Measurements from ENCODE around the gene ALKBH5.

The ALKBH5 gene

DNA sequence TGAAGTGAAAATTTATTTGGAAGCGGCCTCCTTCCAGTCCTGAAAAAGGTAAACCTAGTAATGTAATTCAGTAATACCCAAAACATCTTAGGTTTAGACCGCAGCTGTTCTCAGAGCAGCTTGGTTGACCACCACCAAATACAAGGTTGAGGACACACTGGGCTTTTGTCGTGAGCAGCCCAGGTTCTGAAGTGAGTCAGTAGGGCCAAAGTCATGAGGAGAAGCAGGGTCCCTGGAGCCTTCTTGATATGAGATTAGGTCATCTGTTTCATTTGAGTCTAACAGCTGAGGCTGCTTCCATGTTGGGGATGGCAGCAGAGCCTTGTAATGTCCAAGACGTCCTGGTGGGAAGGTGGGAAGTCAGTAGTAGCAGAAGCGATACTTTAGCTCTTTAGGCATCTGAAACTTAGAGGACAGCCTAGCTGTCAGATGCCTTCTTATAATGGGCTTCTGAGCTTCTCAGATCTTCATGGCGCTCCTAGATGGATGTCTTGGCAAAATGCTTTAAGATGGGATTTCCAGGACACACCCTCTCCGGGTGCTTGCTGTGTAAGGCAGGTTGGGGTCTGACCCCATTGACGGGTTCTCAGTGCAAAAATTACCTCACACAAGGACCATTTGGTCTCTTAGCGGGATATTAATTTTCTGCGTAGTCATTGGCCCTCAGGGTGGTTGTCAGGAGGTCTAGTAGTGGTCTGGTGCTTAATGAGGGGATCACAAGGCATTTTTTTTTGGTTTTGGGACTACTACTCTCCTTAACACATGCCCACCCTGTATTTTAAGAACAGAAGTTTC lies 2.4 kb downstream of the ALKBH5 start:
- Histone ChIP-seq H3K27me3 (ENCODE audit: insufficient read depth, insufficient read length) (no peaks in the 10 kb centered on the region), H3K4me3 (ENCODE audit: insufficient read length, low read depth) (peak overlapping the region; percentile 41), H3K4me1 (ENCODE audit: insufficient read depth, insufficient read length) (peaks cover 5% of the 10 kb centered on the region), H3K9ac (ENCODE audit: insufficient read length, low read depth) (peak overlapping the region; percentile 72), H3K9me3 (ENCODE audit: insufficient read depth, low read length) (no peaks in the 10 kb centered on the region), H3K36me3 (ENCODE audit: insufficient read depth, insufficient read length, low read length) (peaks cover 47% of the 10 kb centered on the region)
- DNase-seq (ENCODE audit: low read depth, low spot score), result no peak
- TF ChIP-seq SUZ12 (IDR thresholded peaks at IDR 0.05; ENCODE audit: extremely low read depth, insufficient read depth, insufficient read length) (no peak), ZNF274 (IDR thresholded peaks at IDR 0.05; ENCODE audit: low read depth, low read length) (no peak), YY1 (IDR thresholded peaks at IDR 0.05; ENCODE audit: insufficient read depth, insufficient read length) (no peak)

DNA sequence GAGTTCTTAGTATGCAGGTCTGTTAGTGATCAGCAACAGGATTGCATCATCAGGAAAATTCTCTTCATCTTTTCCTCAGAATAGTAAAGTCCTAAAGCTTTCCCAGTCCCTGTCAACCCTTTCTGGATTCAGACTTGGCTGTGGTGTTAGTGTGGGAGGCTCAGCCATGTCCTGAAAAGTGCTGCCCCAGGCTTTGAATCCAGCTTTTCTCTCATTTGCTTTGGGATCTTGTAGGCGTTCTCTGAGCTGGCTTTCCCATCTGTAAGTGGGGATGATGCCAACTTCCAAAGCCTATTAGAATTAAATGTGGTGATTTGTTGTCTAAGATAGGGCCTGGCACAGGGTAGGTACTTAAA lies 3.0 kb downstream of the ALKBH5 start:
- no peak for DNase-seq (ENCODE audit: low read depth, low spot score)
- H3K4me1 ChIP-seq (ENCODE audit: insufficient read depth, insufficient read length), result peaks cover 7% of the 10 kb centered on the region
- H3K9me3 ChIP-seq (ENCODE audit: insufficient read depth, low read length), result no peaks in the 10 kb centered on the region
- peak overlapping the region; percentile 66 for H3K9ac ChIP-seq (ENCODE audit: insufficient read length, low read depth)
- peak overlapping the region; percentile 31 for H3K4me3 ChIP-seq (ENCODE audit: insufficient read length, low read depth)
- H3K36me3 ChIP-seq (ENCODE audit: insufficient read depth, insufficient read length, low read length), result peaks cover 53% of the 10 kb centered on the region
- TF ChIP-seq ZNF274 (IDR thresholded peaks at IDR 0.05; ENCODE audit: low read depth, low read length) (no peak), SUZ12 (IDR thresholded peaks at IDR 0.05; ENCODE audit: extremely low read depth, insufficient read depth, insufficient read length) (no peak), YY1 (IDR thresholded peaks at IDR 0.05; ENCODE audit: insufficient read depth, insufficient read length) (no peak)
- no peaks in the 10 kb centered on the region for H3K27me3 ChIP-seq (ENCODE audit: insufficient read depth, insufficient read length)

- Histone ChIP-seq H3K9me3 (ENCODE audit: insufficient read depth, low read length) (no peaks in the 10 kb centered on the region), H3K4me1 (ENCODE audit: insufficient read depth, insufficient read length) (peaks cover 5% of the 10 kb centered on the region), H3K4me3 (ENCODE audit: insufficient read length, low read depth) (peak overlapping the region; percentile 31), H3K36me3 (ENCODE audit: insufficient read depth, insufficient read length, low read length) (peaks cover 59% of the 10 kb centered on the region), H3K27me3 (ENCODE audit: insufficient read depth, insufficient read length) (no peaks in the 10 kb centered on the region), H3K9ac (ENCODE audit: insufficient read length, low read depth) (no peak overlapping the region)
- DNase-seq (ENCODE audit: low read depth, low spot score), result no peak
- no peak for TF ChIP-seq ZNF274 (IDR thresholded peaks at IDR 0.05; ENCODE audit: low read depth, low read length)
- no peak for TF ChIP-seq YY1 (IDR thresholded peaks at IDR 0.05; ENCODE audit: insufficient read depth, insufficient read length)
- no peak for TF ChIP-seq SUZ12 (IDR thresholded peaks at IDR 0.05; ENCODE audit: extremely low read depth, insufficient read depth, insufficient read length)
These were observed 3.6 kb downstream of the ALKBH5 start for GRCh38 chr17:18187226-18187625.

DNA sequence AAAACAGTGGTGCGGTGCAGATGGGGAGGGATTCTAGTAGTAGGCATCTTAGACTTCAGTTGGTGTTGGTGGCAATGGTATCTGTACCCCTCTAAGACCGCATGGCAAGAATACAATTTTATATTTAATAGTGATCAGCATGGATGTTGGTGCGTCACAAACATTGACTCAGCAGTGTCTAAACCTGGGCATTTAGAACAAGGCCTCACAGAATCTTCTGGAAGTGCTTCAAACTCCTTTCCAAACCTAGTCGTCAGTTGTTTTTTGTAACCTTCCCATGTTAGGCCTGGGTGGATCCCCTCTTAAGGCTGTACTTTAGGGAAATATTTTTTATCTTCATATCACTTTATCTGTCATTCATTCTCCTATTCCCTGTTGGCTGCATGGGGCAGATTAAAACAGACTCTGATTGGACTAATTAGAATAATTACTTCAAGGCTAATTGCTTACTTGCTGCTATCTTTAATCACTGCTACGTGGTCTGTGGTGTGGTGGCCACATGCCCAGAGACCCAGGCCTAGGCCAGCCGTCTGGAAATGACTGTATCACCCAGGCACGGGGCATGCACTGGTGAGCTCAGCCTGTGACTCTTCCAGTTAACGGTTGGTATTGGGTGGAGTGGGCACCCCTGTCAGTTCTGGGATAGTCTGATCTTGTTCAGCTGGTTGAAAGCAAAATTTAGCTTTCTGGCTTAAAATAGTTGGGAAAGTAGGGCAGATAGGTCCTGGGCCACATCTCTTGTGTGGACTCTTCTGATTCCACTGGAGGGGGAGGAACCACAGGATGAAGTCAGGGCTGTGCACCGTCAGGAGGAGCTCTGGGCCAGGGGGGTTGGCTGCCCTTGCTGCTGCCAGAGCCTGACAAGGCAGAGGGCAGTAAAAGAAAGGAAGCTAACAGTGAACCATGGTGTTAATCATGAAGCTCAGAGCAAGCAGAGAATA lies 4.5 kb downstream of the ALKBH5 start:
- Histone ChIP-seq H3K27me3 (ENCODE audit: insufficient read depth, insufficient read length) (no peaks in the 10 kb centered on the region), H3K4me3 (ENCODE audit: insufficient read length, low read depth) (no peak overlapping the region), H3K36me3 (ENCODE audit: insufficient read depth, insufficient read length, low read length) (peaks cover 64% of the 10 kb centered on the region), H3K9ac (ENCODE audit: insufficient read length, low read depth) (no peak overlapping the region), H3K4me1 (ENCODE audit: insufficient read depth, insufficient read length) (peaks cover 5% of the 10 kb centered on the region), H3K9me3 (ENCODE audit: insufficient read depth, low read length) (no peaks in the 10 kb centered on the region)
- no peak for DNase-seq (ENCODE audit: low read depth, low spot score)
- TF ChIP-seq SUZ12 (IDR thresholded peaks at IDR 0.05; ENCODE audit: extremely low read depth, insufficient read depth, insufficient read length), result no peak

DNA sequence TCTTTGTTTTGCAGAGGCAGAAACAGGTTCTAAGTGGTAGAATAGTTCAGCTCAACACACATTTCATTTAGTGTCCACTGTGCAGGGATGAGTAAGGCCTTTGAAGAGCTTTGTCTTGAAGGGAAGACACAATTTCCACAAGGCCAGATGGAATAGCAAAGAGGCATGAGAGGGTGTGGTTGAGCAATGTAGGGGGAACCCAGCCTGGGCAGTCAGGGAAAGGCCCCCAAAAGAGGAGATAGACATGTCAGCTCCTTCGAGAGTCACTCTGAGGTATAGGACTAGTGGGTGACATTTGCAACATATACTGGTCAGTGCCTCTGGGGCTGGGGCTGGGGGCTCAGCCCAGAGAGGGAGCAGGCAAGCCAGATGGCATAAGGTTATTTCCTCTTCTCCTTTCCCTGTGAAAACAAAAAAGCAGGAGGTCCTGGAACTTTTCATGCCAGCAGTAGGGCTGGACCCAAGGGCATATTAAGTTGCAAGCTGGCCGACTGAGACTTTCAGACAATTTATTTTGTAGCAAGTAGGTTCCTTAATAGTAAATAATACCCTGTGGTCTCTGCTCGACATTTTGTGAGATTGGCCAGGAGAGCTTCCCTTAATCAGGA lies 7.1 kb downstream of the ALKBH5 start:
- Histone ChIP-seq H3K4me1 (ENCODE audit: insufficient read depth, insufficient read length) (peaks cover 5% of the 10 kb centered on the region), H3K9me3 (ENCODE audit: insufficient read depth, low read length) (no peaks in the 10 kb centered on the region), H3K36me3 (ENCODE audit: insufficient read depth, insufficient read length, low read length) (peaks cover 79% of the 10 kb centered on the region), H3K4me3 (ENCODE audit: insufficient read length, low read depth) (no peak overlapping the region), H3K9ac (ENCODE audit: insufficient read length, low read depth) (no peak overlapping the region), H3K27me3 (ENCODE audit: insufficient read depth, insufficient read length) (no peaks in the 10 kb centered on the region)
- TF ChIP-seq ZNF274 (IDR thresholded peaks at IDR 0.05; ENCODE audit: low read depth, low read length) (no peak), YY1 (IDR thresholded peaks at IDR 0.05; ENCODE audit: insufficient read depth, insufficient read length) (no peak), SUZ12 (IDR thresholded peaks at IDR 0.05; ENCODE audit: extremely low read depth, insufficient read depth, insufficient read length) (no peak)
- no peak for DNase-seq (ENCODE audit: low read depth, low spot score)

GRCh38 chr17:18191236-18191667 lies 7.6 kb downstream of the ALKBH5 start:
- Histone ChIP-seq H3K4me3 (ENCODE audit: insufficient read length, low read depth) (no peak overlapping the region), H3K9me3 (ENCODE audit: insufficient read depth, low read length) (no peaks in the 10 kb centered on the region), H3K36me3 (ENCODE audit: insufficient read depth, insufficient read length, low read length) (peaks cover 78% of the 10 kb centered on the region), H3K4me1 (ENCODE audit: insufficient read depth, insufficient read length) (peaks cover 5% of the 10 kb centered on the region), H3K27me3 (ENCODE audit: insufficient read depth, insufficient read length) (no peaks in the 10 kb centered on the region), H3K9ac (ENCODE audit: insufficient read length, low read depth) (no peak overlapping the region)
- TF ChIP-seq YY1 (IDR thresholded peaks at IDR 0.05; ENCODE audit: insufficient read depth, insufficient read length) (no peak), SUZ12 (IDR thresholded peaks at IDR 0.05; ENCODE audit: extremely low read depth, insufficient read depth, insufficient read length) (no peak), ZNF274 (IDR thresholded peaks at IDR 0.05; ENCODE audit: low read depth, low read length) (no peak)
- no peak for DNase-seq (ENCODE audit: low read depth, low spot score)

DNA sequence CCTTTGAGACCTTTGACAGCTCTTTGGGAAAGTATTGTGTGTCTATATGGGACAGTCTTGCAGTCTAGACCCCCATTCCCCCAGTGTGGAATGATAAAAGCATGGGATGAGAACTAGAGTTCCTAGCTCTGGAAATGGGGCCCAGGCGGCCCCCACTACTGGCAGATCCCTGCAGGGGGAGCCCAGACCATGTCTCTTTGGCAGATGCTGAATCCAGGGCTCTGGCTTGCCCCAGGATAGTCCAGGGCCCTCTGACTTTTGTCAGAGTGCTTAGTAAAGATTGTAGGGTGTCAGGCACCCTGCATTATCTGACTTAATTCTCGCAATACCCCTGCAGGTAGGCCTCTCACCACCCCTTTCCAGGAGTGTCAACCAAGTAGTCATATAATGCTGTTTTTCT lies 8.3 kb downstream of the ALKBH5 start:
- peaks cover 77% of the 10 kb centered on the region for H3K36me3 ChIP-seq (ENCODE audit: insufficient read depth, insufficient read length, low read length)
- DNase-seq (ENCODE audit: low read depth, low spot score), result no peak
- no peak overlapping the region for H3K9ac ChIP-seq (ENCODE audit: insufficient read length, low read depth)
- no peaks in the 10 kb centered on the region for H3K9me3 ChIP-seq (ENCODE audit: insufficient read depth, low read length)
- no peaks in the 10 kb centered on the region for H3K27me3 ChIP-seq (ENCODE audit: insufficient read depth, insufficient read length)
- H3K4me3 ChIP-seq (ENCODE audit: insufficient read length, low read depth), result no peak overlapping the region
- TF ChIP-seq YY1 (IDR thresholded peaks at IDR 0.05; ENCODE audit: insufficient read depth, insufficient read length) (no peak), ZNF274 (IDR thresholded peaks at IDR 0.05; ENCODE audit: low read depth, low read length) (no peak), SUZ12 (IDR thresholded peaks at IDR 0.05; ENCODE audit: extremely low read depth, insufficient read depth, insufficient read length) (no peak)
- peaks cover 5% of the 10 kb centered on the region for H3K4me1 ChIP-seq (ENCODE audit: insufficient read depth, insufficient read length)
